GM20000 (cell line): Measurements from ENCODE around the gene VWA1.

Source experiments
- DNase-seq: peaks from one replicate; pipeline ENCODE4 v3.0.0; 2012; ENCODE audit warnings: low spot score
- TF ChIP-seq, protein P1 (sequence below): IDR thresholded peaks from 2 replicates; pipeline ENCODE4 v1.5.1; 2012; ENCODE audit warnings: mild to moderate bottlenecking, control low read depth; ENCODE audit errors: extremely low read depth, missing control alignments

VWA1 gene

DNA sequence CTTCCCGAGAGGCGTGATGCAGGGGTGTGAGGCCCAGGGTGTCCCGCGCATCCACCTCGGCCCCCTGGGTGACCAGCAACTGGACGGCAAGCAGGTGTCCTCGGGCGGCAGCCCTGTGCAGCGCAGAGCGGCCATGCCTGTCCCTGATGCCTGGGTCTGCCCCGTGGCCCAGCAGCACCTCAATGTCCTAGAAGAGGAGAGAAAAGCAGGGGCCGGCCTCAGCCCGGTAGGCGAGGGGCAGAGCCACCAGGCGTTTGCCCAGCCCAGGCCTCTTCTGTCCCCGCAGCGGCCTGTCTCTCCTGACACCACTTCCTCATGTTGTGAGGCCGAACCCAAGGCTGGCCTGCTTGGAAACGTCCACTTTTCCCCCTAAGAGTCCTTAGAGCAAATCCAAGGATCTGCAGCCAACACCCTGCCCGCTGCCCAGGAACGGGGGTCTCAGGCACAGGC lies 16.1 kb upstream of the VWA1 start:
- no peak for DNase-seq
- TF ChIP-seq, protein P1, sequence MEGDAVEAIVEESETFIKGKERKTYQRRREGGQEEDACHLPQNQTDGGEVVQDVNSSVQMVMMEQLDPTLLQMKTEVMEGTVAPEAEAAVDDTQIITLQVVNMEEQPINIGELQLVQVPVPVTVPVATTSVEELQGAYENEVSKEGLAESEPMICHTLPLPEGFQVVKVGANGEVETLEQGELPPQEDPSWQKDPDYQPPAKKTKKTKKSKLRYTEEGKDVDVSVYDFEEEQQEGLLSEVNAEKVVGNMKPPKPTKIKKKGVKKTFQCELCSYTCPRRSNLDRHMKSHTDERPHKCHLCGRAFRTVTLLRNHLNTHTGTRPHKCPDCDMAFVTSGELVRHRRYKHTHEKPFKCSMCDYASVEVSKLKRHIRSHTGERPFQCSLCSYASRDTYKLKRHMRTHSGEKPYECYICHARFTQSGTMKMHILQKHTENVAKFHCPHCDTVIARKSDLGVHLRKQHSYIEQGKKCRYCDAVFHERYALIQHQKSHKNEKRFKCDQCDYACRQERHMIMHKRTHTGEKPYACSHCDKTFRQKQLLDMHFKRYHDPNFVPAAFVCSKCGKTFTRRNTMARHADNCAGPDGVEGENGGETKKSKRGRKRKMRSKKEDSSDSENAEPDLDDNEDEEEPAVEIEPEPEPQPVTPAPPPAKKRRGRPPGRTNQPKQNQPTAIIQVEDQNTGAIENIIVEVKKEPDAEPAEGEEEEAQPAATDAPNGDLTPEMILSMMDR: no peak

DNA sequence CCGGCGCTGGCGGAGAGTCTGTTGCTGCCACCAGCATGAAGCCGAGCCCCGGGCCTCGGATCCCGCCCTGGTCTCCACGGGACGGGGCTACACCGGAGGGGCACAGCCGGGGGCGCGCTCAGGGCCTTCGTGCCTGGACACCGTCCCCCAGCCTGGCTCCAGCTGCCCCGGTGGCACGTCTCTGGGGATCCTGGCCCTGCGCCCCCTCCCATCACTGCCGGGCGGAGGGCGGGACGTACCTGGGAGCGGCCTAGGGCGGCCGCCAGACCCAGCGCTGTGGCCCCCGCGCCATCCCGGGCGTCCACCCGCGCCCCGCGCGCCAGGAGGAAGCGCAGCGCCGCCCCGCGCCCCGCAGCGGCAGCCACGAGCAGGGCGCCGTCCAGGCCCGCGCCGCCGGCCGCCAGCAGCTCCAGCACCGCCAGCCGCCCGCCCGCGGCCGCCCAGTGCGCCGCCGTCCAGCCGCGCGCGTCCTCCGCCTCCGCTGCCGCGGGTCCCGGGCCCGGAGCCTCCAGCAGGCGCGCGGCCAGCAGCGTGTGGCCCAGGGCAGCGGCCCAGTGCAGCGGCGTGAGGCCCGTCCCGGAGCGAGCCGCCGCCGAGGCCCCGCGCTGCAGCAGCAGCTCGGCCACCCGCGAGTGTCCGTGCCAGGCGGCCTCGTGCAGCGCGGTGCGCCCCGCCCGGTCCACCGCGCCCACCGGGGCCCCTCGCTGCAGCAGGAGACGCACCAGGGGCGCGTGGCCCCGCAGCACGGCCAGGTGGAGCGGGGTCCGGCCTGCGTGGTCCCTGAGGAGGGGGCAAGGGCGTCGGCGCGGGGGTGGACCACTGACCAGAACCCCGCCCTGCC lies 15.5 kb upstream of the VWA1 start:
- TF ChIP-seq, protein P1: no peak
- DNase-seq: peak; percentile 69

DNA sequence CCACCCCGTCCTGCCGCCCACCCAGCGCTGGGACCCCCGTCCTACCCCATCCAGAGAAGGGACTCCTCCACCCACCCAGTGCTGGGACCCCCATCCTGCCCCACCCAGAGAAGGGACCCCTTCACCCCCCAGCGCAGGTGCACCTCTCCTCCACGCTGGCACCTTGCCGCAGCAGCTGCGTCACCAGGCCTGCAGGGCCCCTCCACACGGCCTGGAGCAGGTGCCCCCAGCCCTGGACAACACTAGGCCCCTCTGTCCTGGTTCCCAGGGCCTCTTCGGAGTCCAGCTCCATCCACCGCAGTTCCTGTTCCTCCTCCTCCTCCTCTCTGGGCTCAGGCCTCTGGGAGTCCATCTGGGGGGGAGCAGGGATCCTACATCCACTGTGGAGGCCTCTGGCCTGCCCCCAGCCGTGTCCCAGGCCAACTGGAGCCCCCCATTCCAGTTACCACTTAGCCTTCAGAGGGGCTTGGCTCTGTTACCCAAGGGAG lies 14.8 kb upstream of the VWA1 start:
- peak; percentile 25 for DNase-seq
- TF ChIP-seq, protein P1: no peak

DNA sequence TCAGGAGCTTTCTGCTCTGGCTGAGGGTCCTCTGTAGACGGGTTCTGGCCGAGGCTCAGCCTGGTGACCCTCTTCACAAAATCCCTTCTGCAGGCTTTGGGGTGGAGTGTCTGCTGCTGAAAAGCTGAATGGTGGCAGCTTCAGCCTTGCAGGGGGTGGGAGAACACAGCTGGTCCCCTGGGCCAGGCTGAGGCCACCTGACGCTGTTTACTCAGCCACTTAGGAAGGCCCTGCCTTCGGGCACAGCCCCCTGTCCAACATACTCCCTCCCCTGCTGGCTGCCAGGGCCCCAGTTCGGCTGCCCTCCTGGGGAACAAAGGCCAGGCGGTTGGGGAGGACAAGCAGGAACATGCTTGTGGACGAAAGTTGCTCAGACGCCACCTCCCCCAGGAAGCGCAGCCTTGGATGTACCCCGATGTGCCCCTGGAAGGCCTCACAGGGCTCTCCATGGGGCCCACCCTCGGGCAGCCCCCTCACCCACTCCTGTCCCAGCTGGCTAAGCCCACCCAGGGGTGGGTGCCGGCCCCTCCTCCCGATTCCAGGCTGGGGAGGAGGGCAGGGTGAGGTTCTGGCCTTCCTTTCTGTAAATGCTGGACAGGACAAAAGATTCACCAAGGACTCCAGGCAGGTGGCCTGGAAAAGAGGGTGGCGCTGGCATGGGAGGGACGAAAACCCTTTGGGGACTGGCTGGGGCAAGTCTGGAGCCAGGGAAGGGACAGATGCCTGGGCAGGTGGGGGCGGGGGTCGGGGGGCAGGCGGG lies 14.2 kb upstream of the VWA1 start, which contains the start of gene ANKRD65:
TSS of gene ANKRD65 (minus strand) at position 130 of the 760 bp plus-strand sequence. CDS start 271 bp downstream, outside the sequence.
- DNase-seq: peak; percentile 21
- TF ChIP-seq, protein P1: no peak

DNA sequence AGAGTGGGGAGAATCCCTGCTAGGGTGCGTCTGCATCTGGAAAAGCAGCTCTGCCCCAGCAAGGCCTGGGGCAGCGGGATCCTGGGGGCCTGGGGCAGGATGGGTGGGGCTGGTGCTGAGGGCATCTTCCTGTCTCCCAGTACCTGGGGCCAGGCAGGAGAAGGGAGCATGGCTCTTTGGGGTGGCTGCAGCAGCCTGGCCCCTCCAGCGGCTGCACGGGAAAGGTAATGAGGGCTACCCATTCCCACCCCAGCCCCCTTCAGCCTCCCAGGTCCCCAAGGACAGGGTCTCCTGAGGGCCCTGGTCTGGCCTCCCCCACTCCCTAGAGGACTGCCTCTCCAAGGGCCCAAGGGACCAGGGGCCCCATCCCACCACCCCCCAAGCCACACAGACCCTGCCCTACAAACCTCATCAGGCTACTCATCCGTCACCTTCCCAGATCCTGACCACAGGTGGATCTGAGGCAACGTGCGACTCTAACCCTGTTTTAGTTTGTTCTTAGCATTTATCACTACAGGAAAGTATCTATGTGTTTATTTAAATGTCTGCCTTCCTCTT lies 13.5 kb upstream of the VWA1 start:
- TF ChIP-seq, protein P1: no peak
- peak; percentile 13 for DNase-seq

DNA sequence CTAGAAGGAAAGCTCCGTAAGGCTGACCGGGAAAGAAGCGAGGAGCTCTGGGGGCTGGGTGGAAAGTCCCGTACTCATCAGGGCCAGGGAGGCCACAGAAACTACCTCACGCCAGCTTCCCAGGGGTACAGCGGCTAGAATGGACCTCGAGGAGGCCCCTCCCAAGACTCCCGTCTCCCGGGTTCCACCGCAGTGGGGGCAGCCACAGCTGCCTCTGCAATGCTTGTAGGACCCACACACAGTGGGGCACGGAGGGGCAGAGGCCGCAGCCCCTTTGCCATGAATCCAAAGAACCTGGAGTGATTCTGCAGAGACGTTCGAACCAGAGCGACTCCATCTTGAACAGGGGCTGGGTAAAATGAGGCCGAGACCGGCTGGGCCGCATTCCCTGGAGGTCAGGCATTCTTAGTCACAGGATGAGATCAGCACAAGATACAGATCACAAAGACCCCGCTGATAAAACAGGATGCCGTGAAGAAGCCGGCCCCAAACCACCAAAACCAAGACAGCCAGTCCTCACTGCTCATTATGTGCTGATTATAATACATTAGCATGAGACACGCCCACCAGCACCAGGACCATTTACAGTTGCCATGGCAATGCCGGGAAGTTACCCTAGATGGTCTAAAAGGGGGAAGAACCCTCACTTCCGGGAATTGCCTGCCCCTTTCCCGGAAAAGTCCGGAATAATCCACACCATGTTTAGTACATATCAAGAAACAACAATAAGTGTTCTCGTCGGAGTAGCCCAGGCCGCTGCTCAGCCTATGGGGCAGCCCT lies 12.8 kb upstream of the VWA1 start:
- DNase-seq: no peak
- TF ChIP-seq, protein P1: no peak
